Right forelimb (tissue), 1 donor: Measurements from ENCODE around the gene C5.
"Not testable (repeated sequence)": the region's sequence is repeated elsewhere in the genome, so short reads cannot be mapped to it uniquely, and the experiment has no call there.

Source experiments
- DNase-seq: peaks from one replicate; pipeline ENCODE4 v3.0.0-alpha.2; 2018

Gene C5

GRCh38 chr9:121048175-121048574 lies 1.9 kb downstream of the C5 start:
- DNase-seq: no peak

- no peak for DNase-seq
These were observed 11.3 kb downstream of the C5 start for GRCh38 chr9:121038804-121039203.

- DNase-seq: no peak
These were observed 11.7 kb downstream of the C5 start for GRCh38 chr9:121038362-121038761.

GRCh38 chr9:121035717-121036116 lies 14.4 kb downstream of the C5 start:
- DNase-seq: not testable (repeated sequence)

- DNase-seq: no peak
These were observed 15.5 kb downstream of the C5 start for GRCh38 chr9:121034529-121034928.

GRCh38 chr9:121029469-121029868 lies 20.6 kb downstream of the C5 start:
- no peak for DNase-seq

- not testable (repeated sequence) for DNase-seq
These were observed 21.8 kb downstream of the C5 start for GRCh38 chr9:121028285-121028684.

- DNase-seq: no peak
These were observed 23.3 kb downstream of the C5 start for GRCh38 chr9:121026768-121027167.

GRCh38 chr9:121026260-121026691 lies 23.8 kb downstream of the C5 start:
- DNase-seq: no peak

- no peak for DNase-seq
These were observed 25.8 kb downstream of the C5 start for GRCh38 chr9:121024237-121024636.

- no peak for DNase-seq
These were observed 27.0 kb downstream of the C5 start for GRCh38 chr9:121023064-121023463.

GRCh38 chr9:121021301-121021700 lies 28.8 kb downstream of the C5 start:
- peak; percentile 57 for DNase-seq

- DNase-seq: no peak
These were observed 30.8 kb downstream of the C5 start for GRCh38 chr9:121019273-121019672.

GRCh38 chr9:121013911-121014310 lies 36.2 kb downstream of the C5 start:
- DNase-seq: no peak

GRCh38 chr9:121009650-121010049 lies 40.4 kb downstream of the C5 start:
- no peak for DNase-seq

GRCh38 chr9:120999317-120999716 lies 50.8 kb downstream of the C5 start:
- no peak for DNase-seq

- no peak for DNase-seq
These were observed 52.0 kb downstream of the C5 start for GRCh38 chr9:120998111-120998510.

GRCh38 chr9:120997502-120997901 lies 52.6 kb downstream of the C5 start:
- DNase-seq: no peak

- DNase-seq: no peak
These were observed 53.7 kb downstream of the C5 start for GRCh38 chr9:120996409-120996808.

GRCh38 chr9:120989065-120989464 lies 61.0 kb downstream of the C5 start:
- no peak for DNase-seq

GRCh38 chr9:120985819-120986222 lies 64.3 kb downstream of the C5 start:
- DNase-seq: peak; percentile 44

- no peak for DNase-seq
These were observed 66.7 kb downstream of the C5 start for GRCh38 chr9:120983259-120983837.

GRCh38 chr9:120982836-120983235 lies 67.2 kb downstream of the C5 start:
- DNase-seq: no peak

GRCh38 chr9:120980951-120981350 lies 69.1 kb downstream of the C5 start:
- no peak for DNase-seq

GRCh38 chr9:120979797-120980196 lies 70.3 kb downstream of the C5 start:
- no peak for DNase-seq

- no peak for DNase-seq
These were observed 71.1 kb downstream of the C5 start for GRCh38 chr9:120978987-120979386.
